HG03575 (cell line): ENCODE results near the gene TUBB1.

Experiments
- ATAC-seq: cut with Tn5 transposase; IDR thresholded peaks from one replicate; pipeline ENCODE4 v1.9.1; 2021; ENCODE audit not compliant: unreplicated experiment, insufficient number of reproducible peaks, low FRiP score; ENCODE audit errors: extremely low read depth

The TUBB1 gene

DNA sequence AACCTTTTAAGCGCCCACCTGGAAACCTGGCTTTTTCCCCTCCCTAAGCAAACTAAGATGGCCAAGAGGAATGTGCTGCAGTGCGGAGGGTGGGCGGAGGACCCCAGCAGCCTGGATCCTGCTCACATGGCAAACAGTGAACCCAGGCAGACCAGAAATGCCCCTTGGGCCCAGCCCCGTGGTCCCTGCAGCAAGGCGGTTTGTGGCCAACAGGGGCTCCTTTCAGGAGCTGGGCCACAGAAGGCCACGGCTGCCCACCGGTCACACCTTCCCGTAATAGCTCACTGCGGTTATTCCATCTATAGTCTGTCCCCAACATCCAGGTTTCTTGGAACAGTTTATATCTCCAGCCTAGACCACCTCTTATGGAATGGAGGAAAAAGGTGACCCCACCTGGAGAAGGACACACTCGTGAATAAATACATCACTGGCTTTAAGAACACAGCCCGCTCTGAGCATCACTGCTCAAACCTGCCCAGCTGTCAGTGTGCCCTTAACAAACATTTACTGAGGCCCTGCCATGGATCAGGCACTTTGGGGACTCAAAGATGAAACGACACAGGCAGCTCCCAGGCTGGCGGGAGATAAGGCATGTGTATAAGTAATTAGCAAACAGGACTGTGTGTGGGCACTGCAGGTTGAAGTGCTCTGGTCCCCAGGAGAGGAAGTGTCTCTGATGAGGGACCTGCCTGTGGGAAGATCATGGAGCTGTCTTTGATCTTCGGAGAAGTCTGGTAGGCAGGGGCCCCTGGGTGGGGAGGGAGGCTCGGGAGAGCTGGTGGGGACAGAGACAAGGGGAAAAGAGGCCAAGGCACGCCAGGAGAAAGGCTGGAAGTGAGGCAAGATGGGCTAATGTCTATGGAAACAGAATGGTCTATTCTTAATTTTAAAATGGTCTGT lies 3.2 kb upstream of the TUBB1 start:
- no peak for ATAC-seq

DNA sequence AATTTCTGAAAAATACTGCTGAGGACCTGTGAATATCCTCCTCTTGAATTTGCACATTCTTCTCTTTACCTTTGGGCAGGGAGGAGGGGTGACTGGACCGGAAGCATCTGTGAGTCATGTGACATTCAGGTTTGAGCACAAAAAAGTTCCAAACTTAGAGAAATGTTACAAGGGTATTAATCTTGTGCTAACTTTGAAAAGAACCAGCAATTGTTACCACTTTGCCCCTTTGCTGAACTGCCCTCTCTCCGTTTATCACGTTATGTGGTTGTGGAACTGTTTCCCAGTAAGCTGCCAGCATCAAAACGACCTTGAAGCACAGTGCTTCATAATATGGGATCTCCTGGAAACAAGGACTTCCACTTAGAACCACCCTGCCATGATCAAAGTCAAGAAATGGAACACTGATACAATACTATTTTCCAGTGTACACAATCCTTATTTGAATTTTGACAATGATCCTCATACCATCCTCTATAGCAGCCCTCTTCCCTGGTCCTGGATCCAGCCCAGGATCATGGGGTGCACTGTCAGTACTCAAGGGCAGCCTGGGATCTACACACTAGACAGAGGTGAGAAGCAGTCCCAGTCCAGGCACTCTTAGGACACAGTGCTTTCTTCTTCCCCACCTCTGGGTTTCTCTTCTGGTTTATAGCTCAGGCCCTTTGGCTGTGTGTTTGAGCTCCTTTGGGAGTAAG lies 2.3 kb upstream of the TUBB1 start:
- no peak for ATAC-seq

DNA sequence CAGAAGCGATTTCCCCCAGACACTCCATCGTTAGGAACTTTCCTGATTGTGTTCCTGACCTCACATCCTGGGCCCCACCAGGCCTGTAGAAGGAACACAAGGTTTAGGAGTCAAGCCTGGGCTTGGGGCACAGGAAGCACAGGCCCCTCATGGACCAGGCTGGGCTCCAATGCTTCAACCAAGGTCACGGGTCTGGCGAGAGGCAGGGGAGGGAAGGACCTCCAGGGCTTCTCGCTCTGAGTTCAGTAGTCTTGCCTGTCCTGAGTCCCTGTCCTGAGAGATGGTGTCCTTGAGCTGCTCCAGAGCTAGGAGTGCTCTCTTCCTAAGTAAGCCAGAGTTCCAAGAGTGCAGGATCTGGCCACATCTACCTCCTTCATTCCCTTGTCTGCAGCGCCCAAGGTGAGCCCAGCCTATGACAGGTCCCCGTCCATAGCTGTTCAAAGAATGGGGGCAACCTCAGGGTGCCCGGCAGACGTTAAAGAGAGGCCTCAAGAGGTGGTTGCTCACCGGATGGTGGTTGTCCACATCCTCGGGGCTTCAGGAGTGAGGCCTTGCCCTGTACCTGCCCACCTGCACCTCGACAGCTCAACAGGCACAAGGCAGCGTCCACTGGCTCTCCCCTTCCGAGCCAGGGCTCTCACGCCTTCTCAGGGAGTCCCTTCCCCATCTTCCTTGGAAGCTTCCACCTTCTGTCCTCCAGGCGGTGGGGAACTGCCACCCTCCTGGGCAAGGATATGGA lies 1.6 kb upstream of the TUBB1 start:
- ATAC-seq: no peak

DNA sequence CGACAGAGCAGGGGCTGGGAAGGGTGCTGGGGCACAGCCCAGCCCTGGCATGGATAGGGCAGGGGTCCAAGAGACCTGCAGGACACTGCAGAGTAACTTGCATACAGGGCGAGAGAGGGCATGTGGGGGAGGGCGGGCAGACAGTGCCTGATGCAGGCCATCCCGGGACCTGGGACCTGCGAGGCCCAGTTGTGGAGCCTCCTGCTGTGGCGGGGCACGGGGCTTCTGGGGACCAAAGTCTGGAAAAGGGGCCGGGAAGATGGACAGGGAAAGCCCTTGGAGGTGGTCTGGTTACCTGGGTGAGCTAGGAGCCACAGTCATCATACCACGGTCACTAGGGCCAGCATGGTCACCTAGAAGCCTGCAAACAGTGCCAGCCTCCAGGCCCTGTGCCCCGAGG lies 412 bp upstream of the TUBB1 start:
- ATAC-seq: no peak

DNA sequence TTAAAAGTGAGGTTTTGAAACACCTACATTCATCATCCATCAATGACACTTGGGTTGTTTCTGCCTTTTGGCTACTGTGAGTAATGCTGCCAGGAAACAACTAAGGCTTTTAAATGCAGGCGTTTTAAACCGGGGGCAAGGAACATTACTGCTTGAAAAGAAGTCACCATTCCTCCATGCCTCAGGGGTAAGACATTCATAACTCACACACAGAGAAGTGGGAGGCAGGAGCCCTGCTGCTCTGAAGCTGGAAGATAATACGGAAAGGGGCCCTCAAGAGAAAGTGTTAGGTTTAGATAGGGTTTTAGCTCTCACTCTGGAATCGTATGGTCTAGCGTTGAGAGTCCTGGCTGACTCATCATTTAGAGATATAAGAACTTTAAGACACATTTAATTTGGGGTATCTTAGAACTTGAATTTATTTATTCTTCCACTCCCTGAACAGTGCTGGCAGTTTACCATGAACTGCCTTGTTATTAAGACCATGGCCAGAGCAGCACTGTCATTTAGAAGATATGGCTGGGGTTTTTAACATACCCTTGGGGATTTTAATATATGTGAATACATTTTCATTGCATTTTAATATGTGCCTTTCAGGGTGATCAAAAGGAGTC lies 1.8 kb downstream of the TUBB1 start:
- ATAC-seq: no peak

DNA sequence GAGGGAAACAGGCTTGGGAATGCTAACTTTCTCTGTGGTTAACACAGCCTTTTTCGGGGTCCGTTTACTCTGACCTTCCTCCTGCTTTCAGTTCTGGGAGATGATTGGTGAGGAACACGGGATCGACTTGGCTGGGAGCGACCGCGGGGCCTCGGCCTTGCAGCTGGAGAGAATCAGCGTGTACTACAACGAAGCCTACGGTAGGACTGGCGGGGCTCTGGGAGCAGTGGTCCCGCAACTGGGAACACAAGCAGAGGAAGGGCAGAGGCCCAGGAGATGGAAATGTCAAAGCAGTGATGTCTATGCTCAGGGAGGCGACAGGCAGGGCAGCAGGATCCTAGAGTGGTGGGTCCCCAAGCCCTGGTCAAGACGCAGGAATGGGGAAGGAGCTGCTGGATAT lies 3.5 kb downstream of the TUBB1 start:
- ATAC-seq: no peak

DNA sequence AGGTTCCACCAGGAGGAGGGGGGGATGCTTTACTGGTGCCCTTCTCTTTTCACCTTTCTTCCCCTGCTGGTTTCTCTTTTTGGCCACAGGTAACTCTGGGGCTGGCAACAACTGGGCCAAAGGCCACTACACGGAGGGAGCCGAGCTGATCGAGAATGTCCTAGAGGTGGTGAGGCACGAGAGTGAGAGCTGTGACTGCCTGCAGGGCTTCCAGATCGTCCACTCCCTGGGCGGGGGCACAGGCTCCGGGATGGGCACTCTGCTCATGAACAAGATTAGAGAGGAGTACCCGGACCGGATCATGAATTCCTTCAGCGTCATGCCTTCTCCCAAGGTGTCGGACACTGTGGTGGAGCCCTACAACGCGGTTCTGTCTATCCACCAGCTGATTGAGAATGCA lies 4.4 kb downstream of the TUBB1 start:
- no peak for ATAC-seq

DNA sequence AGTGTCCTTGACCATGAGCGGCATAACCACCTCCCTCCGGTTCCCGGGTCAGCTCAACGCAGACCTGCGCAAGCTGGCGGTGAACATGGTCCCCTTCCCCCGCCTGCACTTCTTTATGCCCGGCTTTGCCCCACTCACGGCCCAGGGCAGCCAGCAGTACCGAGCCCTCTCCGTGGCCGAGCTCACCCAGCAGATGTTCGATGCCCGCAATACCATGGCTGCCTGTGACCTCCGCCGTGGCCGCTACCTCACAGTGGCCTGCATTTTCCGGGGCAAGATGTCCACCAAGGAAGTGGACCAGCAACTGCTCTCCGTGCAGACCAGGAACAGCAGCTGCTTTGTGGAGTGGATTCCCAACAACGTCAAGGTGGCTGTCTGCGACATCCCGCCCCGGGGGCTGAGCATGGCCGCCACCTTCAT lies 4.9 kb downstream of the TUBB1 start:
- ATAC-seq: no peak

DNA sequence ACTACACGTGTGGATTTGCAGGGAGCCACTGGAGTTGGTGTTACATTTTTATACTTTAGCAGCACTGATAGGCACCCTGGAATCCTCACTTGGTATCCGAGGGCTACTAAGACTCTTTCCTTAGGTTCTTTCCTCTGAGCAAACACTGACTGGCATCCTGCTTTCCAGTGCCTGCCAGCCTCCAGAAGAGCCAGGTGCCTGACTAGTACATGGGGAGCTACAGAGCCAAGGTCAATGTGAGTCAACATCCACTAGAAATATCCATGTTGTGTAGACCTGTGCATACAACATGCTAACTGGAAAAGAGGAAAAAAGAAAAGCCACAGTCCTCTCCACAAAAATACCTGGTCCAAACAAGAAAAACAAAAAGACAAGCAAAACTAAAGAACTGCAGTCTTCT lies 5.9 kb downstream of the TUBB1 start:
- ATAC-seq: no peak

DNA sequence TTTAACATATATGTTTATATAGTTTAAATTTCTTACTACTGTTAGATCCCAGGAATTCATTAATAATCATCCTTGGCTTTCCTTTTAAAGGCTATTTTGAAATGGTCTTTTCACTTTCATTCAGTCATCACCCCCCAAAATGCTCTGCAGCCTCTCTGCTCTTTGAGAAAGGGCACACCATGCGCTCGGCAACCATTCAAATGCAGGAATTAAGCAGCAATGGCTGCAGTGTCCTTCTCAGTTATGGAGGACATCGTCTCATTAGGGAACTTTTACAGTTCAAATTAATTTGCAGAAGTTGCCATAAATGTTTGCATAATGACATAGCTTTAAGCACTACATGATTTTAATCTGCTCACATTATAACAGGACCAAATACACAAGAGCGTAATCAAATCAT lies 6.3 kb downstream of the TUBB1 start:
- no peak for ATAC-seq

DNA sequence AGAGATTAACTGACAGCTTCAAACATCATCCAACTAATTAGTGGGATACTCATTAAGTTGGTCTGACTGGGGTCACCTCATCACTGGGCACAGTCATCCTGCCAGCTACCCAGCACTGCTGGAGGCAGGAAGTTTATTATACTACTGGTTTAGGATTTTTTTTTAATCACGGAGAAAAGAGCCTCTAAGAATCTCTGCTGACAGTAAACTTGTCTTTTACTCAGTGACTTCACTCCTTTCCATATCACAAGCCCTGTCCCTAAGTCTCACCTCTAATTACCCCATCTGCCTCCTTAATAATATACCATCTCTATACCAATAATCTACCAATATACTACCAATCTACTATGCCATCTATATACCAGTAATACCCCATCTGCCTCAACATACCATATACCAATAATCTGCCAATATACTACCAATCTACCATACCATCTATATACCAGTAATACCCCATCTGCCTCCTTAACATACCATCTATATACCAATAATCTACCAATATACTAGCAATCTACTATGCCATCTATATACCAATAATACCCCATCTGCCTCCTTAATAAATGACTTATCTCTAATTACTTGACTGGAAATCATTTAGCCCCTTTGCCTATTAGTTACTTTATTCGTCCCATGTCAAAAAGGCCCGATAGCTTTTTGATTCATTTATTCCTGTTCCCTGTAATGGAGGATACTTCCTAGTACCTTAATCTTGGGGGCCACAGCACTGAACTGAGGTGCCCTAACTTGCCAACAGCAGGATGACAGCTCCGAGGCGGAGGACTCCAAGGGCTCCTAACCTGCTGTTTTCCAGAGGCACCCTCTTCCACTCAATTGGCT lies 7.9 kb downstream of the TUBB1 start:
- ATAC-seq: no peak

DNA sequence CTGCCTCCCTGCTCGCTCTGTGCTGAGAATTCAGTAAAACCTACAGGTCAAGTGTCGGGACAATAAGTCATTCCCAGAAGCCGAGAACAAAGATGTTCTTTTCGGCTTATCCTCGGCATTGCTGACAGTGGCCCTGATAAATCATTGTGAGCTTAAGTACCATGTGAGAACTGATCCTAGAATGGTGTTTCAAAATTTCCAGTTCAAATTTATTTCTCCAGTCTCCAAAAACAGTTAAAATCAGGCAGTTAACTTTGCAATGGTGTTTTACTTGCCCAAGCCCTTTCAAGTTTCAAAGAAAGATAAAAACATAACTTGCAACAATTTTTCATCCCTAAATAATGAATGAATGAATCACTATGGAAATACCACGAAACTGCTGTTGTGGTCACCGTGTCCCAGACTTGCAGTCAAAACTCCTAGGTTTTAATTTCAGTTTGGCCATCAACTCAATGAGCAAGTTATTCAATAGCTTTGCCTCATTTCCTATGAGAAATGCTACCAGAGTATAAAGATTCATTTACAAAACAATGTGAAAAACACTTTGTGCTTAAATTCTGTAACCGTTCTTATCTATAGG lies 8.6 kb downstream of the TUBB1 start:
- no peak for ATAC-seq

DNA sequence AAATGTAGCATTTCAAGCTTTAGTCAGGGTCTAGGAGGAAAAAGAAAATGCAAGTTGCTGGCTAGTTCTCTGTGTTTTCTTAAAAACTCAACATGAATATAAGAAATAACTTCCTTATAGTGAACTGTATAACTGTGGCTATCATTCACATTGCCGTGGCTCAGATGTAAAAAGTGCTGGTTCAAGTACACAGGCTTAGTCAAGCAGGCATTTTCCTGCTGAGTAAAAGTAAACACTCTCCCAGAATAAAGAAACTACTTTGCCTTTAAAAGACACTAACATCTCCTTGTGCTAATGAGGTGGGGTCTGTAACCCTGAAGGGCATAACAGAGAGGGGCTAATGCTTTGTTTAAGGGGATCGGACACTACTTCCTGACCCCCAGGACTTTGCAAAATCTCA lies 9.6 kb downstream of the TUBB1 start:
- no peak for ATAC-seq

DNA sequence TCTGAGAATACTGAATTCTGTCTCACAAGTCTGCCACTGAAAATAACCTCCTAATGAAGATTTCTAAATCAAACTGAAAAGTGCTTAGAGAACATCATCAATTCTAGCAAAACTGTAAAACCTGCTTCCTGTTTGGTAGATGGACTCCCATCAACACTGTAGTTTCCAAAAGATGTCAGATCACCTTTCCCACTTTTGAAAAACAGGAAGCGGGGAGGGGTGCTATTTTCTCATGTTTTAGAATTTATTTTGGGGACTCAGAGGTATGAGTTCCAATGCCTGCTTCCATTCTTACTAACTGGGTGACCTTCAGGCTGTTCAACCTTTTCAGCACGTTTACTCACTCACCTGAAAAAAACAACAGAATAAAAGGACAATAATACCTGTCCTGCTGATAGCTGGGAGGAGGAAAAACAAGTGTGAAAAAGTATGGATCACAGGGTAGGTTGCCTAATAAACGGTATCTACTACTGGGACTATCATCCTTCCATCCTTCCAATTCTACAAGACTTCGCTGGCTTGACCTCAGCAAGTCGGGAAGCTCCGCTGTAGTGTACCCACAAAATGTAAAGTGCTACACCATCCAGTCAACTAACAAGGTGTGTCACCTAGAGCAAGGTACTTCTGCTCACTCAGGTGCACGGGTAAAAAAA lies 11.8 kb downstream of the TUBB1 start:
- ATAC-seq: no peak

DNA sequence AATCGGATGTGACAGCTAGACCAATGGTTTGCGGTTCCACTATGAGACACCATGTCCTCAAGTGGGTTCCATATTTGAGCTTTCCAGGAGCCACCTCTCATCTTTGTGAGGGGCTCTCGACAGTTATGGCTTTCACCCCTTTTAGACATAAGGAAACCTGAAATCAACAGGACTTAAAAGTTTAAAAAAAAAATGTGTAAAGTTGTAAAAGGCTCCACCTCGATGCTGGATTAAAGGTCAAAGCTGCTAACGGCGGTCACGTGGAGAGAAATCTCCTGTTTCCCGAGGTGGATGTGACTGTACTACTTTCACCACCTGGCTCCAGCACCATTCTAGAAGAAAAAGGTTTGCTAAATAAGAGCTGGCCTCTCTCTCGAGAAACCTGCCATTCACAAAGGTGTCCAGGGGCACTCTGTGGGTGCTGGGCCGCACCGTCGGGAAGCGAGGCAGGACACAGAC lies 12.4 kb downstream of the TUBB1 start:
- no peak for ATAC-seq

DNA sequence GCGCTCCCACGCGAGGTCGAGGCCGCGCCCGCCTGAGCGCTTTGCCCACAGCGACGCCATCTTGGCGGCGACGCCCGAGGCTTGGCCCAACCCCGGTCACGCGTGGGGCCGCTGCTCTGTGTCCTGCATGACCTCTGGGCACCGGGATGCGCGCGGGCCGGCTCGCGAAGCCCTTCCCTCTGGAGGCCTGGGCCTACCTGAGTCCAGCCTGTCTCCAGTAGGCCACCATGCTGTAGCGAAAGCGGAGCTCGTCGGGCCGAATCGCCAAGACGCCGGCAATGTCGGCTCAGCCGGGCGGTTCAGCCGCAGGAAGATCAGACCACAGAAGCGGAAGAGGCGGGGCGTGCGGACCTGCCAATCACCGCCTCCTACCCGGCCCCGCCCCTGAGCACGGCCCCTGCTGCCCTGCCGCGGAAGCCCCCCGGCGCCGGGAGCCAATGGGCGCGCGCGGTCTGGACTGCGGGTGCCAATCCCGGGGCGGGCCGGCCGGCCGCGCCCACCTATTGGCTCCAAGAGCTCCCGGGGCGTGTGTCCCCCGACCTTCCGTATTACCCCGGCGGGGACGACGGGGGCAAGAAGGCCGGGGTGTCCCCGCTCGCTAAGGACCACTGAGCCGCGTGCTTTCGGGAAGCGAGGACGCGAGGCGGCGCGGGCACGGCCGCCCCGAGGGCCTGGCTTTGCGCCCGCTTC lies 12.9 kb downstream of the TUBB1 start, which contains the start of gene ATP5F1E:
TSS of gene ATP5F1E (minus strand) at position 313 of the 690 bp plus-strand sequence. CDS start at position 229, 84 bp downstream.
- no peak for ATAC-seq

DNA sequence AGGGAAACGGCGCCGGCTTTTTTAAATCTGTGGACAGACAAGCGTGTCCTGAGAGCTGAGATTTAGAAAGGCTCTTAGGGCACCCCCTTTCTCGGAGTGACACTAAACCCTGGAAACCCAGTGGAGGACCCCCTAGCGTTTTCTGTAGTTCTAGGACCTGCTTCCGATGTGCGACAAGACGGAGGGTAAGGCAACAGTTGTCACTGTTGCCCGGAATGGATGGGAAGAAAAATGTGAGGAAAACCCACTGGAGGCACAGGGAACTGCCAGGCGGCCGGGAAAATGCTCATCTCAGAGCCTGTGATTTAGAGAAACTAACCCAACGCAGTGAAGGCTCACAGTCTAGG lies 13.5 kb downstream of the TUBB1 start:
- ATAC-seq: no peak
